NCI-H2081 treated with DMSO at 0.1 percent for 48 hours (cell line): ENCODE data around the gene STX1B.

Source experiments
- DNase-seq: peaks from one replicate; lab custom pipeline; 2025; lab: John Stamatoyannopoulos, UW

The STX1B gene

DNA sequence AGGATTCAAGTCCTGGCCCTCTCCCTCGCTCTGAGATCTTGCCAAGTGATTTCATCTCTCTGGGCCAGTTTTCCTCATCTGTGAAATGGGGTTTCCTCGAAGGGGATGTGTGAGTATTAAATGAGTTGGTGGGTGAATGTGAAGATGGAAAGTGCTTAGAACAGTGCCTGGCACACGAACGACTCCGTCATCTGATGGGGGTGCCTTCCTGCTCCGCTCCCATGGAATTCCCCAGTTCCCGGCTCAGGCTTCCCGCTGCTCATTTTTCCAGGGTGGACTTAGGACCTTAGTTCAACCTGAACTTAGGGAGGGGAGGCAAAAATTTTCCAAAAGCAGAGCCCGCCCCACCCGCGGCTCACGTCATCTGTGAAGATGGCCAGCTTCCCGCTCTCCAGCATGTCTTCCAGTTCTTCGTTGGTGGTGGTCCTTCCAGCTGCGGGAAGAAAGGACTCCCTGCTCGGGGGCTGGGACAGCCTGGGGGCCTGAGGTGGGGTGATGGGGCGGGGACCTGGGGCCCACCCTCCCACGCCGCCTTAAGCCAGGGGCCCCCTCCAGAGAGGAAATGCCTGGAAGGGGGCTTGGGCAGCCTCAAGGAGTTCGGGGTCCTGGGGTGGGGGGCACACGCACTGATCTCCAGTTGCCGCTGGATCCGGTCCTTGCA, 14.0 kb downstream of the STX1B start:
- DNase-seq, result no peak

DNA sequence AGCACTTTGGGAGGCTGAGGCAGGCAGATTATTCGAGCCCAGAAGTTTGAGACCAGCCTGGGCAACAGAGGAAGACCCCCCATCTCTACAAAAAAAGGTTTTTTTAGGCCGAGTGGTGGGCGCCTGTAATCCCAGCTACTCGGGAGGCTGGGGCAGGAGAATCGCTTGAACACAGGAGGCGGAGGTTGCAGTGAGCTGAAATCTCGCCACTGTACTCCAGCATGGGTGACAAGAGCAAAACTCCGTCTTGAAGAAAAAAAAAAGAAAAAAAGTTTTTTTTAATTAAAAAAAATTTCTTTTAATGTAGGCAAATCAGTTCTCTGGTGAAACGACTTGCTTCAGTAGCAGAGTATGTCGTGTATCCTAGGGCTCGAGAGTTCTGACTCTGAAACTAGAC, 14.5 kb downstream of the STX1B start:
- DNase-seq, result no peak

DNA sequence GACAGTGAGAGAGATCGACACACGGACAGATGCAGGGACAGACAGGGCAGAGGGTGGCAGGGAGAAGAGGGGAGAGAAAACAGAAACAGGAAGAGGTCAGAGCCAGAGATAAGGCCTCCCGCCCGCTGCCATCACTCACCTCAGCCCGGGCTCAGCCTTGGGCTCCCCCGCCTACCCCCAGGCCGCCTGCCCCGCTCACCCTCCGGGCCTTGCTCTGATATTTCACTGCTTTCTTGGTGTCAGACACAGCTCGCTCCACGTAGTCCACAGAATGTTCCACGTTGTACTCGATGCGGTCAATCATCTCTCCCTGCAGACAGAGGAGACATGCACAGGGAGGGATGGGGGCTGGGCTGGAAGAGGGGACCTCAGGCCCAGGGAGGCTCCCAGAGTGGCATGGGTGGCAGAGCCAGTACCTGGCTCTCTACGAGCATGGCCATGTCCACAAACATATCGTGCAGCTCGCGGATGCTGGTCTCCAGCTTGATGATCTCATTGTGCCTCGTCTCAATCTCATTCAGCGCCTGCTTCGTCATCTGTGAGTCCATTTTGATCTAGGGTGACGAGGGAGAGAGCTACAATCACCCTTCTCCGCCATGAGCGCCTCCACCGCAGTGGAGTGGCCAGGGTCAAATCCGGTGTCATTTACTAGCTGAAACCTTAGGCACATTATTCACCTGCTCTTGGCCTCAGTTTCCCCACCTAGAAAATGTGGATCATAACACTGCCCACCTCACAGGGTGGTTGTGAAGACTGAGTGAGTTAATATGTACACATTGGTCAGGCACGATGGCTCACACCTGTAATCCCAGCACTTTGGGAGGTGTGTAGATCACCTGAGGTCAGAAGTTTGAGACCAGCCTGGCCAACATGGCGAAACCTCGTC, 17.3 kb downstream of the STX1B start:
- no peak for DNase-seq

DNA sequence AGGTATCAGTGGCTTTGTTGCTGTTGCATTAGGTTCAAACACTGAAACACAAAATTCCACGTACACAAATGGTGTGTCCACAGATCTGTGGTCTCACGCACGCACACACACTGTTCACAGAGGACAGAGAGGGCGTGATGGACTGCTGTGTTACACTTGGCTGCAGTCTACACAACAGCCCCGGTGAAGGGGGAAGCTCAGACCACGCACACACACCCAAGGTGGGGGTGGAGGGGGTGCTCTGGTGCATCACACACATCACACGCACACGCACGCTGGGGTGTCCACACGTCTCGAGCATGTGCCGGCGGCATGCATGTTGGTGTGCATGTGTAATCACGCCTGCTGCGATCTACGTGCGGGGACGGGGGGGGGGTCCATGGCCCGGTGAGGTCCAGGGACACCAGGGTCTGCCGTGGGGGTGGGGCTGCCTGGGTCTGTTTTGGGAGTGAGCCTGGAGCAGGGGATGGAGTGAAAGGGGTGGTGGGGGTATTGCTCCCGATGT, 18.1 kb downstream of the STX1B start:
- no peak for DNase-seq

DNA sequence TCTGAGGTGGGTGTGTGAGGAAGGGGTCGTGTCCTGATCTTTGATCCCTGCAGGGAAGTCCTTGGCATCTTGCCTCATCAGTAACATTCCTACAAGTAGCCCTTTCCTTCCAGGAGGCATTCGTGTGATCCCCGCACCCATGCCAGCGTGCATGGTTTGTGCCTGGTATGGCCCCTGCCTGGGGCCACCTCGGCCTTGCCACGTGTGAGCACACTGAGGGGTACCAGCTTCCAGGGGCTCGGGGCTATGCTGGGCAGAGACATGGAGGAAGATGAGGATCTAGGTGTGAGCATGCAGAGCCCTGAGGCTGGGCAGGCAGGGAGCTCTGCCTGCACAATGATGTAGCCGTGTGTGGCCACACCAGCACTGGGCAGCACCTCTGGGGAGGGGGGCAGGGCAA, 19.4 kb downstream of the STX1B start:
- DNase-seq, result no peak

DNA sequence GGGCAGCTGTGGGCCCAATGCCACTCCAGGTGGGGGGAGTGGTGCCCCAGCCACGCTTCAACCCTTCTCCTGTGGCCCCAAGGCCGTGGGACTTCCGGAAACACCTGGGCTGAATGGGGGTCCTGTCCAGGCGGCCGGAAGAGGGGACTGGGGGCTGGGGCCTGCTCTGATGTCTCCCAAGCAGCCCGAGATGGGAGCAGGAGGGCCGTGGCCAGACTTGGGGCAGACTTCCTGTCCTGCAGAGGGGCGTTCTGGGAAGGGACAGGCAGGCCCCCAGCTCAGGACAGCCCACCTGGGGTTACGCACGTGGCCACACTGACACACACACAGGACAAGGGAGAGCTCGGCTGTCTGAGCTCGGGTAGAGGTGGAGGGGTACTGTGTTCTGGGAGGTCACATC, 20.3 kb downstream of the STX1B start:
- DNase-seq, result no peak

DNA sequence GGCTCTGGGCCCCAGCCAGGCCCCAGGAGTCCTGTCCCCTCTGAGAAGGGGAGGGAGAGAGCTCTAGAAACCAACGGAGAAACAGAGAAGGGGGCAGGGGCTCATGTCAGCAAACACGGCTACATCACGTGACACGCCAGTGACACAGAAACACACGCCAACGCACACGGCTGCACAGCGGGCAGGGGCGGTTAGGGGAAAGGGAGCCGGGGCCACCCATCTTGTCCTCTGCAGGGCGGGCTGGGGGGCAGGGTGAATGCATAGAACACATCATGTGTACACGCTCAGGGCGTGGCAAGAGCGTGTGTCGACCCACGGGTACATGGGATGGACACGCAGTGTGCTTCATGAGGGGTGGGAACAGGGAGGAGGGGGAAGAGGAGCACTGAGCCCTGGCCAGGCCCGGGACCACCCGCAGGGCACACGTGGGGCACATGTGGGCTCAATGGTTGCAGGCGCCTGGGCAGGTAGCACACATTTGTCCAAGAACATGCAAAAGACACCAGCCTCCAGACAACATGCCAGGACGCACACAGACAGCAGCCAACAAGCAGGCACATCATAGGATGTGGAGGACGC, 20.9 kb downstream of the STX1B start:
- no peak for DNase-seq

DNA sequence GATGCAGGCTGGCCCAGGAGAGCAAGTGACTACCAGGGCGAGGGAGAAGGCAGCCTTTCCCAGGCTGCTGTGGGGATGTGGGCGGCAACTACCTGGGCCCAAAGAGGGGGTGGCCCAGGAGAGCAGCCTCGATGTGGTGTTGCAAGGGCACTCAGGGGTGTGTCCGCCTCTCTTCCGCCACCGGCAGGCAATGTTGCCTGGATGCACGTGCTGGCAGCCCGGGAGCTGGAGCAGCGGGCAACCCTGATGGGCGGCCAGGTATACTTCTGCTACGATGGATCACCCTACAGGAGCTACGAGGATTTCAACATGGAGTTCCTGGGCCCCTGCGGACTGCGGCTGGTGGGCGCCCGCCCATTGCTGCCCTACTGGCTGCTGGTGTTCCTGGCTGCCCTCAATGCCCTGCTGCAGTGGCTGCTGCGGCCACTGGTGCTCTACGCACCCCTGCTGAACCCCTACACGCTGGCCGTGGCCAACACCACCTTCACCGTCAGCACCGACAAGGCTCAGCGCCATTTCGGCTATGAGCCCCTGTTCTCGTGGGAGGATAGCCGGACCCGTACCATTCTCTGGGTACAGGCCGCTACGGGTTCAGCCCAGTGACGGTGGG, 22.8 kb downstream of the STX1B start:
- DNase-seq, result no peak

DNA sequence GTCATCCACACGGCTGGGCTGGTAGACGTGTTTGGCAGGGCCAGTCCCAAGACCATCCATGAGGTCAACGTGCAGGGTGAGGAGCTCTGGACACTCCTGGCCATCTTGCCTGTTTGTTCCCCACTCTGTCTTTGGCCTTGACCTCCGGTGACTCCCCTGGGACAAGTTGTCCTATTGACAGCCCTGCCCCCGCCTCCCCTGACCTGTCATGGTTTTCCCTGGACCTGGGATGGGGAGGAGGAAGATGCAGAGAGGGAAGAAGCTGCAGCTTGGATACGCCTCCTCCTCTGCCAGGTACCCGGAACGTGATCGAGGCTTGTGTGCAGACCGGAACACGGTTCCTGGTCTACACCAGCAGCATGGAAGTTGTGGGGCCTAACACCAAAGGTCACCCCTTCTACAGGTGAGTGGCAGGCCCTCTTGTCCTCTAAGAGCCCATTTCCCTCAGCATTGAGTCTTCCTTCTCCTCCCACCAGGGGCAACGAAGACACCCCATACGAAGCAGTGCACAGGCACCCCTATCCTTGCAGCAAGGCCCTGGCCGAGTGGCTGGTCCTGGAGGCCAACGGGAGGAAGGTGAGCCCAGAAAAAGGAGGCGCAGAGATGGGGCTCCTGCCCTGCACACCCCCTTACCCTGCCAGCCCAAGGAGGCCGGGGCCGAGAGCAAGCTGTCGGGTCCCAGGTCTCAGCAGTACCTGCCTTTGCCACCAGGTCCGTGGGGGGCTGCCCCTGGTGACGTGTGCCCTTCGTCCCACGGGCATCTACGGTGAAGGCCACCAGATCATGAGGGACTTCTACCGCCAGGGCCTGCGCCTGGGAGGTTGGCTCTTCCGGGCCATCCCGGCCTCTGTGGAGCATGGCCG, 24.1 kb downstream of the STX1B start:
- DNase-seq, result no peak

DNA sequence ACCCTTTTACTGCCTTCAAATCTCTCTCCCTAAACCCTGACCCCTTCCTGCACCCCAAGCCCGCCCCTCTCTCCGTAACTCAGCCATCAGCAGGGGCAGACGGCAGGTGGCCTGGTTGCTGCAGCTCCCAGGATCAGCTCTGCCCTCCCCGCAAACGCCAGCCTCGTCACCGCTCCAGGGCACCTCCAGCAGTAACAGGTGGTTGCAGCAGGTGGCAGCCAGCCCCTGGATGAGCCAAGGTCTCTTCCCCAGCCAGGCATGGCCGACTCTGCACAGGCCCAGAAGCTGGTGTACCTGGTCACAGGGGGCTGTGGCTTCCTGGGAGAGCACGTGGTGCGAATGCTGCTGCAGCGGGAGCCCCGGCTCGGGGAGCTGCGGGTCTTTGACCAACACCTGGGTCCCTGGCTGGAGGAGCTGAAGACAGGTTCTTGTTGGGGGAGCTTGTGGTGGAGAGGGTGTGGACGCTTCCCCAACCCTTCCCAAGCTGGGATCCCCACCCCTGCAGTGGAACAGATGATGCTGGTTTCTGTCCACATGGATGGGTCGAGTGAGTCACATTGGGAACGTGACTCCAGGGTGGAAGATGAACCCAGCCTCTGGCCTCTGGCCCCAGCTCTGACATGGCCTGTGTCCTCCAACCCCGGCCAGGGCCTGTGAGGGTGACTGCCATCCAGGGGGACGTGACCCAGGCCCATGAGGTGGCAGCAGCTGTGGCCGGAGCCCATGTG, 24.9 kb downstream of the STX1B start:
- DNase-seq, result no peak

DNA sequence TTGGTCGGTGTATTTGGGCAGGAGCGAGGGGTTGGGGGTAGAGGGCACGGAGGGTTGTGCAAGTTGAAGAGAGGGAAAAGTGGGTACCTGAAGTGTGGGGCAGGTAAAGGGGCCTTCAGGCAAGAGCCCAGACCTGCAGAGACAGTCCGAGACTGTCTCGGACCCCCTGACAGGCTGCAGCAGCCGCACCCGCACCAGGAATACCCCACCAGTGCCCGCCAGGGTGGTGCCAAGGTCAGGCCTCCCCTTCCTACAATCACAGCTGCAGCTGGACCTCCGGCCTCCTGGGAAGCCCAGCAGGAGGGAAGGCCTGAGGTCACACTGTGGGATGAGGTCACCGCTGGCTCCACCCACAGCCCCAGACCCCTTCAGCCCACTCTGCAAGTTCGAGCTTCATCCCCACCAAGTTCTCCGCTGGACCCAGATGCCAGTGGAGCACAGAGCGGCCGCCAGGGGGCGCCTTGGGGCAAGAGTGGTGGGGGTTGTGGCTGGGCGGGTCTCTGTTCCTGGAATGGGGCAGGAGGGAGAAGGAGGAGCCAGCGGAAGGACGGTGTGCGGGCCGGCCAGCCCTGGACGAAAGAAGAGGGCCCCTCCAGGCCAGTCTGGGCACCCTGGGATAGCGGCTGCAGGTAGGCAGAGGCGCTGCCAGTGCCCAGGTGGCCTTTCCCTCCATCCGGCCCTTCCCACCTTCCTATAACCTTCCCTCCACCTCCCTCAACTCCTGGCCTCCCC, 25.6 kb downstream of the STX1B start, which contains the start of gene HSD3B7:
HSD3B7 (plus strand) TSS at position 539 of the 732 bp plus-strand sequence. CDS start 452 bp downstream, outside the sequence.
- DNase-seq, result no peak

DNA sequence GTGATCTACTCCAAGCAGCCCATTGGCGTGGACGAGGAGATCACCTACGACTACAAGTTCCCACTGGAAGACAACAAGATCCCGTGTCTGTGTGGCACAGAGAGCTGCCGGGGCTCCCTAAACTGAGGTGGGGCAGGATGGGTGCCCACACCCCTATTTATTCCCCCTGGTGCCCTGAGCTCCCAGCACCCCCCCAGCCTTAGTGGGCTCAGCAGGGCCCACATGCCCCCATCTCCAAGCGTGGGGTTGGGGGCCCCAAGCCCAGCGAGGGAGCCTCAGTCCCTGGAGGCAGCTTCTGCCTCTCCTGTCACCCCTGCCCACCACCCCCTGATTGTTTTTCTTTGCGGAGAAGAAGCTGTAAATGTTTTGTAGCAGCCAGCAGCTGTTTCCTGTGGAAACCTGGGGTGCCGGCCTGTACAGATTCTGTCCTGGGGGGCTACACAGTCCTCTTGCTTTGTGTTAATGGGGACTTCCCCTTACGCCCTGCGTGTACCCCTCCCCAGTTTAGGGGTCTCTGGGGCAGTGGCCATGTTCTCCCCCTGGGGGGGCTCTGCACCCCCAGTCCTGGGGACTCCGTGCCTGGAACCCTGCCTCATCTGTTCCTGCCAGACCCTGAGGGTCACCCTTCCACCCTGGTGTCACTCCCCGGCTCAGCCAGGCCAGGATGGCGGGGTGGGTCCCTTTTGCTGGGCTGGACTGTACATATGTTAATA, 26.4 kb downstream of the STX1B start:
- no peak for DNase-seq

DNA sequence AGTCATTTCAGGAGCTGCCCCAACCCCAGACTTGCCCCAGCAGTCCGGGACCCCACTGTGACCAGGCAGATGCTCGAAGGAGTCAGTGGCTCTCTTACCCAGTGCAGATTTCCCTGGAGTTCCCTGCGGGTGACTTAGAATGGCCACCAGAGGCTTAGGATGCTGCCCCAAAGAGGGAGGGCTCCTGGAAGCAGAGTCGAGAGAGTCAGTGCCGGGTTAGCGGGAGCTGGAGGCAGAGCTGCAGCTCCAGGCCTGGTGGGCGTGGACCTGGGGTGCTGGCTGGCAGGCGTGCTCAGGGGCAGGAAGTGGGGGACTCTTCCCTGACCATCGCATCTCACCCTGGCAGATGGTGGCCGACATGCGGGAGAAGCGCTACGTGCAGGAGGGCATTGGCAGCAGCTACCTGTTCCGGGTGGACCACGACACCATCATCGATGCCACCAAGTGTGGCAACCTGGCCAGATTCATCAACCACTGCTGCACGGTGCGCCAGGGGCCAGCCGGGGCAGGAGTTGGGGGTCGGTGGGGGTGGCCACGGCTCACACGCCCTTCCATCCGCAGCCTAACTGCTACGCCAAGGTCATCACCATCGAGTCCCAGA, 27.0 kb downstream of the STX1B start:
- DNase-seq, result no peak

DNA sequence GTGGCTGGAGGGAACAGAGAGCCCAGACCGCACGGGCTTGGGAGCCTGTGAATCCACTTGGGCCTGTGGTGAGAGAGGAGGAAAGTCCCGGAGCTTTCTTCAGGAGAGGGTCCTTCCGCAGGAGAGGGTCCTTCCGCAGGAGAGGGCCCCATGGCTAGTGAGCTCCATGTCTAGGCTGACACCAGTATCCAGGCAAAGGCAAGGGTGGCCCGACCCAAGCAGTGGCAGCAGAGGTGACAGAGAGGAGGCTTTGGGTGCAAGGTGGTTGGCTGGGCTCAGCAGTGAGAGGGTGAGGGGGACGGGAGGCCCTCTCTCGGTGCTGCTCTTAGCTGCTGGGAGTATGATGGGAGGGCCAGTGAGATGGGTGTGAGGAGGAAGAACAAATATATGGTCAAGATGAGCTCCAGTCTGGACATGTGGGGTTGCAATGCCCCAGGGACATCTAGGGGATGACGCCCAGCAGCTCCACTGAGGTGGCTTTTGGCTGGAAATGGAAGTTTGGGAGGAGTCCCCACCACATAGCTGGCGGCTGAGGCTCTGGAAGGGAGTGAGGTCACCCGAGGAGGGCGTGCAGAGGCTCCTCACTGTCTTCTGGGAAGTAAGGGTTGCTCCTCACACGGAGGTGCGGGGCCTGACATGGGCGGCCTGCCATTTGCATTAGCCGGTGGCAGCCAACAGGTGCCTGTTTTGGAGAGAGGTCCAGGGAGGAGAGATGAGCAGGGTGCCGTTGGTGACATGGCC, 27.7 kb downstream of the STX1B start:
- no peak for DNase-seq

DNA sequence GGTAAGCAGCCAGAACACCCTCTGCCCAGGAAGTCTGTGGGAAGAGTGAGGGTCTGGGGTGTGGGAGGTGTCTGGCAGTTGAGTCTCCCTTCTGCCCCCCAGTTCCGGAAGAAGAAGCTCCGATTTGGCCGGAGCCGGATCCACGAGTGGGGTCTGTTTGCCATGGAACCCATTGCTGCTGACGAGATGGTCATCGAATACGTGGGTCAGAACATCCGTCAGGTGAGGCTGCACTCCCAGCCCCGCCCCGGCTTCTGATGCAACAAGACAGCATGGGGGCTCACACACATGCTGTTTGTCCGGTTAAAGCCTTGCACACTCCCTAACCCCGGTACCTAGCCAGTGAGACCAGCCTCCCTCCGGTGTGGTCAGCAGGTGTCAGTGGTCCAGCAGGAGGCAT, 29.5 kb downstream of the STX1B start:
- DNase-seq, result no peak

DNA sequence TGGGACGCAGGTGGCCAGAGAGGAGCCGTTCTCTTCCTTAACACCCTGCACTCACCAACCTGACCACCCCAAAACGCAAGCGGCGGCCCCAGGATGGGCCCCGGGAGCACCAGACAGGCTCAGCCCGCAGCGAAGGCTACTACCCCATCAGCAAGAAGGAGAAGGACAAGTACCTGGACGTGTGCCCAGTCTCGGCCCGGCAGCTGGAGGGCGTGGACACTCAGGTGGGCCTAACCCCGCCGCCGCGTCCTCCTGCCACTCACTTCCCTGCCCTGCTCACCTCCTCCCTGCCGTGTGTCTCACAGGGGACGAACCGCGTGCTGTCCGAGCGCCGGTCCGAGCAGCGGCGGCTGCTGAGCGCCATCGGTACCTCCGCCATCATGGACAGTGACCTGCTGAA, 30.0 kb downstream of the STX1B start:
- no peak for DNase-seq

DNA sequence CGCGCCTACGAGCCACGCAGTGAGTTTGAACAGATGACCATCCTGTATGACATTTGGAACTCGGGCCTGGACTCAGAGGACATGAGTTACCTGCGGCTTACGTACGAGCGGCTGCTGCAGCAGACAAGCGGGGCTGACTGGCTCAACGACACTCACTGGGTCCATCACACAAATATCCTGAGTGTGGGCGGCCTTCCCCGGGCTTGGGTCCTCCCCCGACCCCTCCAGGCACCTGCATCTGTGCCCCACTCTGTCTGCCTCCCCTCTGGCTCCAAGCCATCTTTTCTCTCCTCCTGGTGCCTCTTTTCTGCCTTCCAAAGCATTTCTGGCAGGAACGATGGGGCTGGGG, 30.4 kb downstream of the STX1B start:
- no peak for DNase-seq
